Measurements from ENCODE around the gene FBXL20.

DNA sequence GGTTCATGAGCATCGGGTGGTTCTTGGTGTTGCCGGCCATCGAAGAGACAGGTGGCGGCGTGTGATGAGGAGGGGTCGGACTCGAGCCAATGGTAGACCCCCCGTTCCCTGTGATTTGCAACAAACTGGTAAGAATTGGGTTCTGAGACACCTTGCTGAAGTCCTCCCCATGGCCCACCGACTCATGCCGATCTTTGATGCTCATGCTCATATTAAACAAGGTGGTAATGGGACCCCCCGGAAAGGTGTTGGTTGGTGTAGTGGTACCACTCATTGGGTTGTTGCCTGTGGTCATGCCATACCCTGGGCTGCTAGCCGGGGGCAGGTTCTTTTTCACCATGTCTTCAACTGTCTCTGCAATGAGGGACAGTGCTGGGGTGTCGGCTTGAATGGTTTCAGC, 8.9 kb upstream of the FBXL20 start:
- no peak for TF ChIP-seq CTCF (conservative IDR thresholded peaks at IDR 0.05; ENCODE audit: low read length)
- no peak for TF ChIP-seq EZH2phosphoT487 (IDR thresholded peaks at IDR 0.05; ENCODE audit: borderline replicate concordance)

Measured in Loucy (cell line).